ENCODE measurements around the gene CRIP2. TPM values are rescaled to one million over a fixed set of nuclear protein-coding genes. Genes with fewer than 3 reads are reported as not detected.

CRIP2 gene
- total and polyA plus RNA-seq, 2 of the 4 experiments (the other 2 are of a cell fraction): 18.1 to 123 TPM

GRCh38 chr14:105465209-105466031 lies 9.2 kb upstream of the CRIP2 start:
- dilution Hi-C loops (cut with HindIII; ENCODE audit: low sequenced_read_pairs, unreplicated experiment) (no loop called here), intact Hi-C loops (cut with micrococcal nuclease) (no loop called here), in situ Hi-C loops (cut with MboI; ENCODE audit: low sequenced_read_pairs) (no loop called here)
- H3K4me3 ChIP-seq (ENCODE audit: insufficient read depth, low read depth, low read length): no peak overlapping the region
- ChIA-PET POLR2A (ENCODE audit: unreplicated experiment) (no interaction called here), CTCF (no interaction called here)
- no peak overlapping the region for H2BK15ac ChIP-seq (ENCODE audit: low read depth, low read length)
- peaks cover 5% of the 10 kb centered on the region for H4K20me1 ChIP-seq (ENCODE audit: insufficient read depth, low read length)
- H3K27ac ChIP-seq (ENCODE audit: insufficient read depth, low read length): no peak overlapping the region
- no peak overlapping the region for H4K8ac ChIP-seq (ENCODE audit: low read depth in 2 of 2, low read length in 2 of 2)
- no peak overlapping the region for H4K91ac ChIP-seq (ENCODE audit: insufficient read depth, low read depth, low read length)
- 0 out of 2 replicates have a peak, but pooled peaks cover 3% of the 10 kb centered on the region for H3K9me1 ChIP-seq (ENCODE audit: insufficient read depth, low read length)
- no TSS peak for BruUV-seq (replicated peaks)
- peaks cover 71% of the 10 kb centered on the region for H3K36me3 ChIP-seq (ENCODE audit: control insufficient read depth, insufficient read depth, low read length)
- no peak overlapping the region for H3K9ac ChIP-seq (ENCODE audit: low read depth, low read length)
- no peak overlapping the region for H2BK5ac ChIP-seq (ENCODE audit: low read depth, low read length, poor library complexity, severe bottlenecking)
- ATAC-seq (ENCODE audit: low read depth): peak; percentile 24; the same call in 1 of the 2 replicates
- H3K9me3 ChIP-seq (ENCODE audit: control insufficient read depth, insufficient read depth, low read length): no peaks in the 10 kb centered on the region
- no peak overlapping the region for H3K4me2 ChIP-seq (ENCODE audit: low read depth, low read length)
- H3K27me3 ChIP-seq (ENCODE audit: control insufficient read depth, insufficient read depth, low read length): no peaks in the 10 kb centered on the region
- WGBS, 2 experiments (ENCODE audit: extremely low coverage in 2 of 2, insufficient read length in 1 of 2): 52% methylated on average over 8 of the region's 20 CpGs; no CpG with 5 or more reads in 1 of the 2 experiments
- no peaks in the 10 kb centered on the region; a peak in 1 of 4 replicates for H3K79me1 ChIP-seq (ENCODE audit: low read depth in 1 of 2, low read length in 2 of 2)
- no peak overlapping the region for H3K14ac ChIP-seq (replicated peaks; ENCODE audit: low read depth, low read length)
- no peak for TF ChIP-seq RCOR1 (IDR thresholded peaks at IDR 0.05; ENCODE audit: insufficient replicate concordance, low read length)
- TF ChIP-seq MAZ (IDR thresholded peaks at IDR 0.05; ENCODE audit: borderline replicate concordance, low read depth, low read length): no peak
- TF ChIP-seq, protein P1, sequence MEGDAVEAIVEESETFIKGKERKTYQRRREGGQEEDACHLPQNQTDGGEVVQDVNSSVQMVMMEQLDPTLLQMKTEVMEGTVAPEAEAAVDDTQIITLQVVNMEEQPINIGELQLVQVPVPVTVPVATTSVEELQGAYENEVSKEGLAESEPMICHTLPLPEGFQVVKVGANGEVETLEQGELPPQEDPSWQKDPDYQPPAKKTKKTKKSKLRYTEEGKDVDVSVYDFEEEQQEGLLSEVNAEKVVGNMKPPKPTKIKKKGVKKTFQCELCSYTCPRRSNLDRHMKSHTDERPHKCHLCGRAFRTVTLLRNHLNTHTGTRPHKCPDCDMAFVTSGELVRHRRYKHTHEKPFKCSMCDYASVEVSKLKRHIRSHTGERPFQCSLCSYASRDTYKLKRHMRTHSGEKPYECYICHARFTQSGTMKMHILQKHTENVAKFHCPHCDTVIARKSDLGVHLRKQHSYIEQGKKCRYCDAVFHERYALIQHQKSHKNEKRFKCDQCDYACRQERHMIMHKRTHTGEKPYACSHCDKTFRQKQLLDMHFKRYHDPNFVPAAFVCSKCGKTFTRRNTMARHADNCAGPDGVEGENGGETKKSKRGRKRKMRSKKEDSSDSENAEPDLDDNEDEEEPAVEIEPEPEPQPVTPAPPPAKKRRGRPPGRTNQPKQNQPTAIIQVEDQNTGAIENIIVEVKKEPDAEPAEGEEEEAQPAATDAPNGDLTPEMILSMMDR (conservative IDR thresholded peaks at IDR 0.05; ENCODE audit: low read depth, low read length): no peak
- no peak for TF ChIP-seq BHLHE40 (IDR thresholded peaks at IDR 0.05; ENCODE audit: low read depth, low read length)
- no peak for TF ChIP-seq MAFK (IDR thresholded peaks at IDR 0.05; ENCODE audit: low read depth, low read length)
- no peak for TF ChIP-seq CEBPB (IDR thresholded peaks at IDR 0.05; ENCODE audit: low read depth, low read length)
- TF ChIP-seq POLR2A (IDR thresholded peaks at IDR 0.05; ENCODE audit: low read depth, low read length): no peak
- no peak for TF ChIP-seq ELK1 (IDR thresholded peaks at IDR 0.05; ENCODE audit: borderline replicate concordance, low read depth, low read length)
- TF ChIP-seq USF2 (IDR thresholded peaks at IDR 0.05; ENCODE audit: low read depth, low read length): no peak
- TF ChIP-seq CHD1 (IDR thresholded peaks at IDR 0.05; ENCODE audit: low read depth, low read length): no peak
- TF ChIP-seq RAD21 (IDR thresholded peaks at IDR 0.05; ENCODE audit: low read length): no peak
- no peak overlapping the region for H3K4ac ChIP-seq (ENCODE audit: low read depth, low read length)
- no peak overlapping the region for H2AFZ ChIP-seq (replicated peaks; ENCODE audit: low read length, poor library complexity)
- no peak overlapping the region for H2AK5ac ChIP-seq (ENCODE audit: low read depth, low read length)
- H4K5ac ChIP-seq (ENCODE audit: low read depth, low read length): no peak overlapping the region
- peak overlapping the region; percentile 83 for H2AK9ac ChIP-seq (replicated peaks; ENCODE audit: low read depth, low read length, poor library complexity)
- H2BK120ac ChIP-seq (ENCODE audit: low read depth, low read length): no peak overlapping the region
- peaks cover 2% of the 10 kb centered on the region; the same call in 1 of the 2 replicates for H3K4me1 ChIP-seq (ENCODE audit: control insufficient read depth, insufficient read depth, low read length)
- H3K56ac ChIP-seq (ENCODE audit: extremely low read depth, insufficient read depth, low read length): no peak overlapping the region
- no peak for DNase-seq
- no peak overlapping the region for H3K18ac ChIP-seq (ENCODE audit: low read depth, low read length)
- H2BK20ac ChIP-seq (ENCODE audit: low read depth, low read length): no peak overlapping the region
- H3K23ac ChIP-seq (ENCODE audit: low read depth, low read length): no peak overlapping the region
